ENCODE data around the gene SFR1.
"Not testable (repeated sequence)": the region's sequence is repeated elsewhere in the genome, so short reads cannot be mapped to it uniquely, and the experiment has no call there.

Gene SFR1

GRCh38 chr10:104109908-104110662 lies 11.9 kb upstream of the SFR1 start:
- DNase-seq (ENCODE audit: low read depth) = no peak

GRCh38 chr10:104113376-104113956 lies 8.5 kb upstream of the SFR1 start:
- no peak for DNase-seq (ENCODE audit: low read depth)

GRCh38 chr10:104117839-104118323 lies 4.1 kb upstream of the SFR1 start:
- DNase-seq (ENCODE audit: low read depth) = no peak

GRCh38 chr10:104119996-104120395 lies 2.0 kb upstream of the SFR1 start:
- no peak for DNase-seq (ENCODE audit: low read depth)

DNA sequence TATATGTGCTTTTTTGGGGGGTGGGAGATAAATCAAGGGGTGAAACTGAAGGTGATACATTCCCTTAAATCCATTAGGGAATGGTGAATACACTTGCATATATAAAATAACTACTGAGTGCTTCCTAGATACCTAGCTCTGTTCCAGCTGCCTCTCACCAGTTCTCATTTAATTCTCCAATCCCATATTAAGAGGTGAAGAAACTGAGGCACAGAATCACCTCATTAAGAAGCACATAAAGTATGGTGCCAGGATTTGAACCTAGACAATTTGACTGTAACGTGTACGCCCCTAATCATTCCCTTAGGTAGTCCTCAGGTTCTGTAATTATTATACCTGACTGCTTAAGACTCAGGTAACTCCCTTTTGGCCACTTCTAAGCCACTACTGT lies 1.5 kb upstream of the SFR1 start:
- no peak for DNase-seq (ENCODE audit: low read depth)

DNA sequence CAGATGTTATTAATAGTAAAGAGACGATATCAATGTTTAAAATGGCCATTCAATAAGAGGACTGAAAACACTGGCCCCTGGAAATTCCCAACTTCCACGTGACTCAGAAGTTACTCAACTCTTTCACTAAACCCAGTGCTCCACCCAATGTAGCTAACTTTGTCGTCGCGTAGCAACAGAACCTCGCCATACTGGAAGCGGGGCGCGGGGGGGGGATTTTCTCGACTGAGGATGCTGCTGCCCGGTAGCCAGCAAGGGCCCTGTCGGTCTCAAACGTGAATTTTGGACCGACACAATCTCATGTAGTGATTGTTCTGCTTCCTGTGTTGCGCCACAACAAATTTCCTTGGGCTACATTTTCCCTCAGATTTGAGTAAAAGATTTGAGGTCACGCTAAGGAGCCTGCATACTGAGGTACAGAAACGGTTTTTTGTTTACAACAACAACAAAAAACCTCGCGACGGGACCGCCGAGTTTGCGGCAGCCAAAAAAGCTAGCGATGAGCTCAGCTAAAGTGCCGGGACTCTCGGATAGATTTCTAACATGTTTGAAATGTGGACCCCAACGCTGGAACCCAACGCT lies 977 bp upstream of the SFR1 start:
- peak; percentile 77 for DNase-seq (ENCODE audit: low read depth)

GRCh38 chr10:104122225-104123107 lies 495 bp downstream of the SFR1 start:
- DNase-seq (ENCODE audit: low read depth) = no peak

DNA sequence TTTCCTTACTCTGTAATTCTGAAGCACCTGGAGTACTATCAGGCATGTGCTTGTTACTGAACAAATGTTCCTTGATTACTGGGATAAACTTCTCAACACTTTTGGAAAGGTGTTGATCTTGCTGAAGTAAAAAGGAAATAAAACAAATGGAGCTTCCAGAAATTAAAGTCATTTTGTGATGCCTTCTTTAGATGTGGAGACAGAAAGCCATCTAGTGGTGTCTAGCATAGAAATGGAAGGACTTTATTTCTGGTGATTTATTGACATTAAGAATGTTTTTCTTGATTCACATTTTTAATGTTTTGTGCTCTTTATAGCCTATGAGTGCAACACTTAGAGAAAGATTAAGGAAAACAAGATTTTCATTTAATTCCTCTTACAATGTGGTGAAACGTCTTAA lies 1.4 kb downstream of the SFR1 start:
- DNase-seq (ENCODE audit: low read depth) = no peak

DNA sequence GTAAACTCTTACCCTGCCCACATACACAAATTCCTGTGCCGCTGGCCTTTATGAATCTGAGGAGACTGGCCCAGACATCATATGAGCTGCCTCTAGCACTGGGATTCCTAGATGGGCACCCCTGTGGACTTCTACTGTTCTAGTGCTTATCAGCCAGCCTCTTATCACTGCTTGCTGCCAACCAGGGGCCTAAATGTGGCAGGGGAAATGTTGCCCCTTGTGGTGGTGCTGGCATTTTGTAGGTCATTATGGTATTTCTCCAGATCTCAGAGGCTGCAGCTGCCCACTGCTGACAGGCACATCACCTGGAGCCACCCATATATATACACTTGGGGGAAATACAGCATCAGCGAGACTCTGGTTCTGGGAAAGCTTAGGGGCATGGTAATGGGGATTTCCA lies 5.4 kb downstream of the SFR1 start:
- DNase-seq (ENCODE audit: low read depth) = no peak

DNA sequence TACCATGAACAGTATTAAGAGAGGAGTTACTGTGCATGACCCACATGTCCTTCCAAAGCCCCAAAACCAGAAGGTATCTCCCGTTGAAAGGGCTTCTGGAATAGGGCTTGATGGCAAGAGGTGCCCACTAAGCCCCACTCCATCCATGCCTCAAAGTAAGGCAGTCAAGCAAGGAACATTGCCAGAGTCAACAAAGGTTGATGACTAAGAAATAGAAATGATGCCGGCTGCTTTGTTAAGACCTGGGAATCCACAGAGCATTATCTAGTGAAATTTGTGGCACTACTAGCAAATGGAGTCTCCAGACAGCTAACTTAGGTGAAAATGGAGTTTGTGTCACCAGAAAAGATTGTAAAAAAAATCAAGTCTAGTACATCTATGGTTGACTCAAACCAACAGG lies 6.2 kb downstream of the SFR1 start:
- DNase-seq (ENCODE audit: low read depth) = no peak

GRCh38 chr10:104130041-104130440 lies 8.1 kb downstream of the SFR1 start:
- DNase-seq (ENCODE audit: low read depth) = no peak

DNA sequence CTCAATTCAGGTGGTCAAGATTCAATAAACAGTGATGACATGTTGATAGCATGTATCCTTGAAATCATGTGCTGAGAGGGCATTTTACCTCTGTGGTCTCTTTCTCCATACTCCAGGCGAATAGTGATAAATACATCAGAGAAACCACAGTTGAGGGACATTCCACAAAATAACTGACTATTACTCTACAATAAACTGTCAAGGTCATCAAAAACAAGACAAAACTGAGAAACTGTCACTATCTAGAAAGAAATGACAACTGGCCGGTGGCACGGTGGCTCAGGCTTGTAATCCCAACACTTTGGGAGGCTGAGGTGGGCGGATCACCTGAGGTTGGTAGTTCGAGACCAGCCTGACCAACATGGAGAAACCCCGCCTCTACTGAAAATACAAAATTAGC lies 16.2 kb downstream of the SFR1 start:
- DNase-seq (ENCODE audit: low read depth) = no peak

DNA sequence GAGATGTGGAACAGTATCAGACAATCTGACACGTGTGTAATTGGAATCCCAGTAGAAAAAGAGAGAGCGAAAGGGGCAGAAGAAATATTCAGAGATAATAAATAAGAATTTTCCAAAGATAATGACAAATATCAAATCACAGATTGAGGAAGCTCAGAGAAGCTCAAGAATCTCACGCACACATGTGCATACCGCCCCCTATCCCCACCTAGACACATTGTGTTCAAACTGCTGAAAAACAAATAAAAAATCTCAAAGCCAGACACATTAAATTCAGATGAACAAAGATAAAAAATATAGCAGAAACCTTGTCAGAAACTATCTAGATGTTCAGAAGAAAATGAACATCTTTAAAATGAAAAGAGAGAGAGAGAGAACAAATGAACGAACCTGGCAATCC lies 17.2 kb downstream of the SFR1 start:
- DNase-seq (ENCODE audit: low read depth) = no peak

- DNase-seq (ENCODE audit: low read depth) = no peak
These were observed 20.1 kb downstream of the SFR1 start for GRCh38 chr10:104142081-104142480.

- no peak for DNase-seq (ENCODE audit: low read depth)
These were observed 21.9 kb downstream of the SFR1 start for GRCh38 chr10:104143829-104144228.

DNA sequence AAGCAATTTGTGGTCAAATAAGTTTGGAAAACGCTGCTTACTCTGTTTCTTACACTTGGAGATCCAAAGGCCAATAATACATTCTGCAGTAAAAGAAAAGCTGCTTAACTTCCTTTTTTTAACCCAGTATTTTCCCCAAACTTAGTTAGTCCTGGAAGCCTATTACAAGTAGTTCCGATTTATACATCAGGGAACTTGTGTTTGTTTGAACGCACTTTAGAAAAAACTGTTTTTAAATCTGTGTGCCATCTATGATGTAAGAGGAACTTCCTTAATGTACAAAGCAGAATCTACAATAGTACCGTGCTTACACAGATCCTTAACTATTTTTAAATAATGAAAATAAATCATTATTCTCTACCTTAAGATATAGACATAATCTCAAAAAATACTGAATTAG lies 23.0 kb downstream of the SFR1 start:
- DNase-seq (ENCODE audit: low read depth) = no peak

- no peak for DNase-seq (ENCODE audit: low read depth)
These were observed 24.9 kb downstream of the SFR1 start for GRCh38 chr10:104146882-104147281.

DNA sequence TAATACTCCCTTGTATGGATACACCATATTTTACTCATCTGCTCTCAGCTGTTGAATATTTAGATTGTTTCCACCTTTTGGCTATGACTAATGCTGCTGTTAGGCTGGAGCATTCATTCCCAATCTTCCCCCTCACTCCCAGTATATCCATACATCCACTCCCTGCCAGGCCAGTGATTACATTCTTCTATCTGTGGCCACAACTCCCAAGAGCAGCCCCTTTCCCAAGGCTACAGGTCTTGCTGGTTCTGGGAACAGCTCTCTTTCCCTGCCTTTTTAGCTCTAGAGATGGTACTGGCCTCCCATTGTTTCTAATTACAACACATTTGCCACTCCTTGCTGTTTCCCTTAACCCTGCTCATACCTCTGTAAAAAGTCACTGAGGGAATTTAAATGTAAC lies 28.2 kb downstream of the SFR1 start:
- no peak for DNase-seq (ENCODE audit: low read depth)

DNA sequence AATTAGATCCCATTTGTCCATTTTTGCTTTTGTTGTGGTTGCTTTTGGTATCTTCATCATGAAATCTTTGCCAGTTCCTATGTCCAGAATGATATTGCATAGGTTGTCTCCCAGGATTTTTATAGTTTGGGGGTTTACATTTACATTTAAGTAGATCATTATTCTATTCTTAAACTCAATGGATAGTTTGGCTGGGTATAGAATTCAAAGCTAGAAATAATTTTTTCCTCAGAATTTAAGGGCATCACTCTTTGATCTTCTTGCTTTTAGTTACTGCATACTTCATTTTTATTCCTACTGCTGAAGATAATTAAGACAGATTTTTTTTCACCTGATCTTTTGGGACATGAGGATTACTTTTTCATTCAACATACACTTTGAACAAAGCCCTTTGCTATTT lies 29.8 kb downstream of the SFR1 start:
- DNase-seq (ENCODE audit: low read depth) = no peak

GRCh38 chr10:104155591-104155990 lies 33.6 kb downstream of the SFR1 start:
- no peak for DNase-seq (ENCODE audit: low read depth)

- DNase-seq (ENCODE audit: low read depth) = no peak
These were observed 48.8 kb downstream of the SFR1 start for GRCh38 chr10:104170610-104171254.

- DNase-seq (ENCODE audit: low read depth) = not testable (repeated sequence)
These were observed 52.2 kb downstream of the SFR1 start for GRCh38 chr10:104174136-104174535.
